ENCODE measurements around the gene RAB8A. TPM values are rescaled to one million over a fixed set of nuclear protein-coding genes. Genes with fewer than 3 reads are reported as not detected.
"Not testable (repeated sequence)": the region's sequence is repeated elsewhere in the genome, so short reads cannot be mapped to it uniquely, and the experiment has no call there.

The RAB8A gene
- total and polyA plus RNA-seq, 10 donors, result 31.5 to 104 (median 81.7) TPM

GRCh38 chr19:16167055-16167454, 55.4 kb downstream of the RAB8A start:
- Histone ChIP-seq H3K4me3 (no peak overlapping the region), H3K27me3 (replicated peaks in 1 of 7) (no peaks in the 10 kb centered on the region), H3K4me1 (peaks cover 0 to 22% (median 8%) of the 10 kb centered on the region in 6 donors), H3K27ac (no peak overlapping the region), H3K9me3 (no peaks in the 10 kb centered on the region), H3K36me3 (no peaks in the 10 kb centered on the region)
- TF ChIP-seq POLR2AphosphoS5 (IDR thresholded peaks at IDR 0.05) (no peak), POLR2A (IDR thresholded peaks at IDR 0.05) (no peak)
- TF ChIP-seq, protein P1, sequence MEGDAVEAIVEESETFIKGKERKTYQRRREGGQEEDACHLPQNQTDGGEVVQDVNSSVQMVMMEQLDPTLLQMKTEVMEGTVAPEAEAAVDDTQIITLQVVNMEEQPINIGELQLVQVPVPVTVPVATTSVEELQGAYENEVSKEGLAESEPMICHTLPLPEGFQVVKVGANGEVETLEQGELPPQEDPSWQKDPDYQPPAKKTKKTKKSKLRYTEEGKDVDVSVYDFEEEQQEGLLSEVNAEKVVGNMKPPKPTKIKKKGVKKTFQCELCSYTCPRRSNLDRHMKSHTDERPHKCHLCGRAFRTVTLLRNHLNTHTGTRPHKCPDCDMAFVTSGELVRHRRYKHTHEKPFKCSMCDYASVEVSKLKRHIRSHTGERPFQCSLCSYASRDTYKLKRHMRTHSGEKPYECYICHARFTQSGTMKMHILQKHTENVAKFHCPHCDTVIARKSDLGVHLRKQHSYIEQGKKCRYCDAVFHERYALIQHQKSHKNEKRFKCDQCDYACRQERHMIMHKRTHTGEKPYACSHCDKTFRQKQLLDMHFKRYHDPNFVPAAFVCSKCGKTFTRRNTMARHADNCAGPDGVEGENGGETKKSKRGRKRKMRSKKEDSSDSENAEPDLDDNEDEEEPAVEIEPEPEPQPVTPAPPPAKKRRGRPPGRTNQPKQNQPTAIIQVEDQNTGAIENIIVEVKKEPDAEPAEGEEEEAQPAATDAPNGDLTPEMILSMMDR (IDR thresholded peaks at IDR 0.05 in 8 of 11, conservative IDR thresholded peaks at IDR 0.05 in 3 of 11), result no peak
- no peak for DNase-seq
- 90 to 99% (median 95%) methylated on average over 5 of the region's 5 CpGs for WGBS, 5 donors
- intact Hi-C loops (cut with DNase I; ENCODE audit: low total_unique reads), result no loop called here

GRCh38 chr19:16168465-16169081, 56.9 kb downstream of the RAB8A start:
- Histone ChIP-seq H3K27ac (peak overlapping the region in 6 of 8 donors; percentile 27 to 68 (median 52)), H3K36me3 (no peaks in the 10 kb centered on the region), H3K4me1 (peaks cover 0 to 27% (median 8%) of the 10 kb centered on the region in 6 donors), H3K4me3 (no peak overlapping the region), H3K27me3 (replicated peaks in 1 of 7) (no peaks in the 10 kb centered on the region), H3K9me3 (no peaks in the 10 kb centered on the region)
- TF ChIP-seq POLR2AphosphoS5 (IDR thresholded peaks at IDR 0.05), result no peak
- TF ChIP-seq, protein P1 (IDR thresholded peaks at IDR 0.05 in 8 of 11, conservative IDR thresholded peaks at IDR 0.05 in 3 of 11), result no peak
- TF ChIP-seq POLR2A (IDR thresholded peaks at IDR 0.05), result no peak
- intact Hi-C loops (cut with DNase I; ENCODE audit: low total_unique reads), result no loop called here
- no peak for DNase-seq
- WGBS, 5 donors, result 18 to 43% (median 31%) methylated on average over 2 of the region's 2 CpGs

DNA sequence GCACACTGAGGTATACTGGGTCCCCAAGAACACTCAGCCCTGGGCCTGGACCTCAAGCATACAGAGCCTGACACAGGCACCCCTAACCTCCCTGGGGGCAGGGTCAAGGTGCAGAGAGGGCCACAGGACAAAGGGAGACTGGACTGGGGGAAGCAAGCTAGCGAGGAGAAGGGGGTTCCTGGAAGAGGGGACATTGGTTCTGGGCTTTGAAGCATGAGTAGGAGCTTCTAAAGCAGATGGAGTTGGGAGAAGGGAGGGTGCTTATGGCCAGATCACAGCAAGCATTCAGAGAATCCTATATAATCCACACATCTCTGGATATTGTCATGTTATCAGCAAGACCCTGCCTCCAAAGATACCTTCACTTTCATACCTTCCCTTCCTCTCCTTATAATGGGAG, 58.4 kb downstream of the RAB8A start:
- H3K9me3 ChIP-seq, result peaks cover 0 to 5% (median 2%) of the 10 kb centered on the region in 8 donors
- H3K4me3 ChIP-seq, result no peak overlapping the region
- no peaks in the 10 kb centered on the region for H3K27me3 ChIP-seq (replicated peaks in 1 of 7)
- 67 to 100% (median 87%) methylated on average over 1 of the region's 1 CpG for WGBS, 5 donors
- H3K36me3 ChIP-seq, result no peaks in the 10 kb centered on the region
- TF ChIP-seq, protein P1 (IDR thresholded peaks at IDR 0.05 in 8 of 11, conservative IDR thresholded peaks at IDR 0.05 in 3 of 11), result no peak
- TF ChIP-seq POLR2A (IDR thresholded peaks at IDR 0.05) (no peak), POLR2AphosphoS5 (IDR thresholded peaks at IDR 0.05) (no peak)
- DNase-seq, result no peak
- no peak overlapping the region for H3K27ac ChIP-seq
- peaks cover 0 to 27% (median 8%) of the 10 kb centered on the region in 6 donors for H3K4me1 ChIP-seq
- intact Hi-C loops (cut with DNase I; ENCODE audit: low total_unique reads), result no loop called here

DNA sequence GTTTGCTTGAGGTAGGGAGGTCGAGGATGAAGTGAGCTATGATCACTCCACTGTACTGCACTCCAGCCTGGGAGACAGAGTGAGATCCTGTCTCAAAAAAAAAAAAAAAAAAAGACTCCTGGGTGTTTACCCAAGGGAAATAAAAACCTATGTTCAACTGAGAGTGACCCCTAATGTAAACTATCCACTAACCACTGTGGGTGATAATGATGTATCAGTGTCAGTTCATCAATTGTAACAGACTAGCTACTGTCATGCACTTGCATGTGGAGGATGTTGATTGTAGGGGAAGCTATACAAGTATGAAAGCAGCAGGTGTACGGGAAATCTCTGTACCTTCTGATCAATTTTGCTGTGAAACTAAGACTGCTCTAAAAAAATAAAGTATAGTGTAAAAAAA, 64.3 kb downstream of the RAB8A start:
- Histone ChIP-seq H3K4me3 (no peak overlapping the region), H3K27ac (peak overlapping the region in 1 of 8 donors; percentile 33), H3K27me3 (replicated peaks in 1 of 7) (no peaks in the 10 kb centered on the region), H3K4me1 (peaks cover 0 to 5% (median 0%) of the 10 kb centered on the region in 6 donors), H3K9me3 (peaks cover 0 to 15% (median 11%) of the 10 kb centered on the region in 8 donors), H3K36me3 (no peaks in the 10 kb centered on the region)
- 56 to 81% (median 69%) methylated on average over 2 of the region's 2 CpGs for WGBS, 5 donors
- TF ChIP-seq POLR2A (IDR thresholded peaks at IDR 0.05) (no peak), POLR2AphosphoS5 (IDR thresholded peaks at IDR 0.05) (no peak)
- TF ChIP-seq, protein P1 (IDR thresholded peaks at IDR 0.05 in 8 of 11, conservative IDR thresholded peaks at IDR 0.05 in 3 of 11), result no peak
- no peak for DNase-seq
- intact Hi-C loops (cut with DNase I; ENCODE audit: low total_unique reads), result no loop called here

- H3K27me3 ChIP-seq (replicated peaks in 1 of 7); H3K36me3 ChIP-seq; intact Hi-C loops (cut with DNase I; ENCODE audit: low total_unique reads); H3K4me3 ChIP-seq; DNase-seq: not testable (repeated sequence)
- Histone ChIP-seq H3K4me1 (peaks cover 0 to 23% (median 15%) of the 10 kb centered on the region in 6 donors), H3K9me3 (peaks cover 0 to 15% (median 11%) of the 10 kb centered on the region in 8 donors), H3K27ac (peak overlapping the region in 2 of 8 donors; percentile 8 to 13)
- WGBS, 5 donors, result 67 to 87% (median 78%) methylated on average over 5 of the region's 5 CpGs
Measured at GRCh38 chr19:16178866-16179265, 67.2 kb downstream of the RAB8A start.
